HG03442 (cell line): ENCODE measurements around the gene PRKD2.

Experiments used
- ATAC-seq: cut with Tn5 transposase; IDR thresholded peaks from one replicate; pipeline ENCODE4 v1.9.1; 2021; ENCODE audit warnings: mild to moderate bottlenecking, moderate library complexity; ENCODE audit not compliant: unreplicated experiment

The PRKD2 gene

DNA sequence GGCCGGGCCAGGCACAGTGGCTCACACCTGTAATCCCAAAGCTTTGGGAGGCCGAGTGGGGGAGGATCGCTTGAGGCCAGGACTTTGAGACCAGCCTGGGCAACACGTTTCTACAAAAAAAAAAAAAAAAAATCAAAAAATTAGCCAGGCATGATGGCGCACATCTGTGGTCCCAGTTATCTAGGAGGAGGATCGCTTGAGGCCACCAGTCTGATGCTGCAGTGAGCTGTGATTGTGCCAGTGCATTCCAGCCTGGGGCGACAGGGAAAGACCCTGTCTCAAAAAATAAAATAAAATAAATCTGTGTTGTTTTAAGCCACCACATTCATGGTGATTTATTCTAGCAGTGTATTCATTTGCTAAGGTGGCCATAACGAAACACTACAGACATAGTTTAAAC, 51.8 kb downstream of the PRKD2 start:
- ATAC-seq = no peak

DNA sequence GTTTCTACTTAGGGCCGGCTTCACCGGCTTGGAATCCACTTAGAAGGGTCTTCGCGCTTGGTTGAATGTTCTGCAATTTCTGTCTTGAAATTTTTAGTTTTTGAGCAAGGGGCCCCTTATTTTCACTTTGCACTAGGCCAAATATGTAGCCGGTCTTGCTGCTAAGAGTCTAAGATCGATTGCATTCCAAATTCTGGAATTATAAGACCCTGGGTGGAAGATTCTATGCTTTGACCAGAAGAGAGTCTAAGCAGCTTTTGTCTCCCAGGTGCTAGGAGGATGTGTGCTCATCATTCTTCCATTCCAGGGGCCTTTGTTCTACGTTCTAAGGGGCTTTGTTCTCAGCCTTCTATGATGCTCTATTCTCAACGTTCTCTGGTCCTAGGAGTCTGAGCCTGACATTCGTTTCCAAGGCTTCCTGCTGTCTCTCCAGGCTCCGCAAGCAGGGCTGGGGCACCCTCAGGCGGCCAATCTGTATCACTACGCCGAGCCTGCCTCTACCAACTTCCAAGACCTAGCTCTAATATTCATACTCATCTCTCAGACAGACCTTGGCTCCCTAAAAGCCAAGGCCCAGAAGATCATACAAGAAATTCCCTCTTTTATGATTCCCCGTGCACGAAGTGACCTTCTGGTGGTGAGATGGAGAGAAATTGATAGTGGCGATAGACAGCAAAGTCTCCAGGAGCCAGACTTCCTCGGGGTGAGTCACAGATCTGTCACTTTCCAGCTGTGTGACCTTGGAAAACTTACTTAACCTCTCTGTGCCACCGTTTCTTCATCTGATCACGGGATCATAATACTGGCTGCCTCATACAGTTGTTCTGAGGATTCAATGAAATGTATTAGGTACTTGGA, 55.0 kb downstream of the PRKD2 start:
- ATAC-seq = no peak

DNA sequence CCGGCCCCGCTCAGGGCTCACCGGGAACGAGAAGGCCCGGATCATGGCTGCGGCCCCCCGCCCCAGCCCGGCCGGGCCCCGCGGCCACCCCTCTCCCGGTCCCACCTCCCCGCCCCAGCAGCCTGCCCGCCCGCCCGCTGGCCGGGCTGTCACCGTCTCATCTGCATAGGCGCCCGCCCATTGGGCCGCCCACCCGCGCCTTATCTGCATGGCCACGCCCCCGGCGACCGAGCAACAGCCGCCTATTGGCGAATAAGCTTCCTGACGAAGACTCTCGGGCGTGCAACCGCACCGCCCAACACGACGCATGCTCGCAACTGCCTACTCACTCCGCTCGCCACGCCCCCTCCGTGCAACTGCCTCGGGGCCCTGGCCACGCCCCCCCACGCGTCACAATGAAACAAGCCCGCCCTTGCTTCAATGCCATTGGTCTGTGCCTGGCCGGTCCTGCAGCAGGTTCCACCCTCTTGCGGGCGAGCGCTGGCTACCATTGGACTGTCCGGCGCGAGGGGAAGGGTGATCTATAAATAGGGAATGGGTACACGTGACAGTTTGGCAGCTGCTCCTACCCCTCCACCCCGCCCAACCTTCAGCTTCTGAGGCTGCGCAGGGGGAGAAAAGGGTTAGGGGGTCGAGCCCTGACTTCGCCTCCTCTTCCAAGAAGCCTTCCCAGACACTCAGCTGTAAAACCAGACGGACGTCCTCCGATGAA, 55.7 kb downstream of the PRKD2 start, which contains the start of gene DACT3:
DACT3 (minus strand) TSS at position 163 of the 712 bp plus-strand sequence; CDS start at position 45, 118 bp downstream.
- ATAC-seq = peak; percentile 87

DNA sequence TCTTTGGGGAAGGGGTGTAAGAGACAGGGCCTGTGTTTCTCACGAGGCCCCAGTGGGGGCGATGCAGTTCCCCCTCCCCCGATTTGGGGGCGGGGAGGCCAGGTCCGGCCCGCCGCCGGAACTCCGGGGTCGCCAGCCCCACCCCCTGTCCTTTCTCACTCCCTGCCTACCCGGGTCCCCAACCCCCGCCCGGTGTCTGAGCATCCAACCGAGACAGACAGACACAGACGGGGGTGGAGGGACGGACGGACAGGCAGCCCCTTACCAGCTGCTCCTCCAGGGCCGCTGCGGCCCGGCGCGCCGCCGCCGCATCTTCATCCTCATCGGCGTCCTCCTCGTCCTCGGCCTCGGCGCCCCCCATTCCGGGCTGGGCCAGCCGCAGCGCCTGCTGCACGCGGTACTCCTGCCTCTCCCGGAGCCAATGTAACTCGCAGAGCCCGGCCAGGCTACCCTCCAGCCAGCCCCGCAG, 56.3 kb downstream of the PRKD2 start:
- peak; percentile 6 for ATAC-seq

DNA sequence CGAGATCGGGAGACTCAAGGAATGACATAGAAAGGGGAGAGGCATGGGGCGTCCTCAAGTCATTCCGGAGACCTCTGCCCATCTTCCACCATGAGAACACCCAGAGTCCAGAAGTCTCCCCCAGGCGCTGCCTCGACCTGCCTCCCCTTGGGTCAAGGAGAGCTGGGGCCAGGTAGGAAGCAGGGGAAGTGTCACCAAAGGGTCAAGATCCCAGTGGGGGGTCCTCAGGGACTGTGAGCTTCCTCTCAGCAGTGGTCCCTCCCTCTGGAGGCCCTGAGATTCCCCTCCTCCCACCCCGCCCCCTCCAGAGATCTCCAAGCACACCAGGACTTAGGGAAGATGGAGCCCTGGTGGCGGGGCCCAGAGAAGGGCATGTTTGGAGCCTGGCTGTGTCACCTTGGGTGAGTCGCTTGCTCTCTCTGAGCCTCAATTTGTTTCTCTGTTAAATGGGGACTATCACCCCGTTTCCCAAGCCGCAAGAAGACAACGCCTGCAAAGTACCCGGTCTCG, 56.9 kb downstream of the PRKD2 start:
- no peak for ATAC-seq

DNA sequence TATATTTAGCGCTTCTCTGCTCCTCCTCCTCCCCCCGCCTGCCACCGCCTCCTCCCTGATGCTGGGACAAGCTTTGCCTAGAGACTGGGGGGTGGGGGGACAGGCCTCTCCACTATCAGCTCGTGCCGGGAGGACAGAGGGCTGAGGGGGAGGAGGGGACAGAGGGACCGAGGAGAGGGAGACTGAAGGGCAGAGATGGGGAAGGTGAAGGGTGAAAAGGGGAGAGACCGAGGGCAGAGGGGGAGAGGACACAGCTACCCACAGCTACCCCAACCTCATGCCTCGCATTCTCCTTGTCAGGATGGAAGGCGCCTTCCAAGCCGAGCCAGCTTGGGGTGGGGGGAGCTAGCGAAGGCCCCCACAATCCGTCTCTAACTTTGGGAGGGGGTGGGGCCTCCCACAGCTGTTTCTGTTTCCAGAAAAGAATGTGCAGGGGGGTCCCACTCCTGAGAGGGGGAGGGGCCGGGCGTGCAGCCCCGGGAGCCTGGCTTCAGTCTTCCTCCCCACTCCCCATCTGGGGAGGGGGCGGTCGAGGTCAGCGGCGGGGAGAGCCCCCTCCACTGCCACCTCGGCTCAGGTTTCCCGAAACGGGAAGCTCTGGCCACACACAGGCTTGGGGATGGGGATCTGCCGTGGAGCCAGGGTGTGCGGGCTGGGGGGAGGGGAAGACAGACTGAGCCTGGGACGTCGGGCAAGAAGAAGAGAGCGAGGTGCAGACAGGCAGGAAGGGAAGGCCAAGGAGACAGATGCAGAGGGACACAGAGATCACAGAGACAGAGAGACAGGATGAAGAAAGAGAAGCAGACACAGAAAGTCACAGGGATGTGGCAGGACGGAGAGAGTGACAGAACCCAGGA, 57.5 kb downstream of the PRKD2 start:
- no peak for ATAC-seq

DNA sequence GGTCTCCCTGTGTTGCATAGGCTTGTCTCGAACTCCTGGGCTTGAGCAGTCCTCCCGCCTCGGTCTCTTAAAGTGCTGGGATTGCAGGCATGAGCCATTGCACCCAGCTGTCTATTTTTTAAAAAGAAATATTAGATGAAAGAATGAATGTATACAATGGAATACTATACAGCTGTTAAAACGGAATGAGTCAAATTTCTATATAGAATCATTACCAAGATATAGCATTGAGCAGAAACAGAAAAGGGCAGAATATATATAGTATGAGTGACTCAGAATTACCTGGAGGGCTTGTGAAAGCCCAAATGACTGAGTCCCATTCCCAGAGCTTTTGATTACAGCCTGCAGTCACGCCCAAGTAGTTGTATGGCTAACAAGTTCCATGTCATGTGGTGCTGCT, 60.4 kb downstream of the PRKD2 start:
- ATAC-seq = no peak

DNA sequence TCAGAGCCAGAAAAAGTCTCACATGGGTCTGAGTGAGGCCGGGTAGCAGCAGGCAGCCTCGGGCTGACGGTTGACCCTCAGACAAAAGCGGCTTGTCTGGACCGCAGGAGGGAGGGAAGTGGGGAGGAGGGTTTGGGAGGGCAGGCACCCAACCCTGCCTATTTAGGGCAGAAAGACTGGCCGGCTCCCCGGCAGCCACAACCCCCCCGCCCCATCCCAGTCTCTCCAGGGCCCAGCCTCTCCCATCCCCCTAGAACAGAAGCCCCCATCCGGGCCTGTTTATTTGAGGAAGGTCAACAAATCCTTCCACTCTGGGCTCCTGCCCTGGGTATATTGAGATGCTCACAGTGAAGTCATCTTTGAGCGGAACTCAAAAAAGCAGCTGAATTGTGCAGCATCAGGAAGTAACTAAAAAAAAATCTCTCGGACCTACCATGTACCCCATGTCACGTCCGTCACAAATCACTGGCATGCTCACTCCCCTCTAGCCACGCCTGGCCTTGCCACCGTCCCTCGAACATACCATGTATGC, 62.2 kb downstream of the PRKD2 start:
- no peak for ATAC-seq

DNA sequence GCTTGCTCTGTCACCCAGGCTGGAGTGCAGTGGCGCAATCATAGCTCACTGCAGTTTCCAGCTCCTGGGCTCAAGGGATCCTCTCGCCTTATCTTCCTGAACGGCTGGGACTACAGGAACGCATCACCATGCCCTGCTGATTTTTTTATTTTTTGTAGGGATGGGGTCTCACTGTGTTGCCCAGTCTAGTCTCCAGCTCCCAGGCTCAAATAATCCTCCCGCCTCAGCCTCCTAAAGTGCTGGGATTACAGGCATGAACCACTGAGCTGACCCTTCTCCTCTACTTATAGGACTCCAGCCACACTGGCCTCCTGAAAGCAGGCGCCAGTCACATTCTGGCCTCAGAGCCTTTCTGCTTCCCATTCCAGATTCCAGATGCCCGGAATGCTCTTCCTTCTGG, 66.5 kb downstream of the PRKD2 start:
- ATAC-seq = no peak

DNA sequence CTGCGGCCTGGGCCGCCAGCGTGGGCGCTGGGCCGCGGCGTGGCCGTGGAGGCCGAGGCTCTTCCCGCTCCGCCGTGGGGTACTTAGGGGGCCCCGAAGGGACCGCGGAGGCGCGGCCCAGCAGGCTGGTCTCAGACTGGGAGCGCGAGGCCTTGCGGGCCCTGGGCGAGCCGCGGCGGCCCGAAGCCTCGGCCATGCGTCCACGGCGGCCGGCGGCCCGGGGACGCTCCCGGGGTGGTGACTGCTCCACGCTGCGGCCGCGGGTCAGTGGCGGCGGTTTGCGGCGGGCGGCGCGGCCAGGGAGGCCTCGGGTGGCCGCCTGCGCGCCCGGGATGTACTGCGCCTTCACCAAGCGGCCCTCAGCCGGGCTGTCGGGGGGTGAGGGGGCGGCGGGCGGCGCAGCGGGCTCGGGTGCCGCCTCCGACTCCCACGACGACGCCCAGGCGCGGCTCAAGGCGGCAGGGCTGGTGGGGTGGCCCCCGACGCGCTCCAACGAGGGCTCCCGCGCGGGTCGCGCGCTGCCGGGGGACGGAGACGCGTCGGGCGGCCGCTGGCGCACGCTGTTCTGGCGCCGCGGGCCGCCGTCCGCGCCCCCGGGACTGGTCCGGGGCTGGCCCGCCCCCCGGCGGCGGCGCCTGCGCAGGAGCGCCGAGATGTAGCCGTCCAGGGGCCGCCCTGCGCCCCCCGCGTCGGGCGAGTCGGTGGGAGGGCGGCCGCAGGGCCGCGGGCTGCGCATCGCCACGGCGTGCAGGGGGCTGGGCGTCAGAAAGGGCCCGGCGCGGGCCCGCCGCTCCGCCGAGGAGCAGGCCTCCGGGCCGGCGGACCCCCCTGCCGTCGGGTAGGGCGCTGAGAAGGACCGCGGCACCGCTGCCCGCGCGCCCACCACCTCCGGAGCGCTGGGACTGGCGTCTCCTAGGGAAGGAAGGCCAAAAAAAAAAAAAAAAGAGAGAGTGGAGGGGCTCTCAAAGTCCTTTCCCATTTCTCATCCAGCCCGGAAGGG, 67.7 kb downstream of the PRKD2 start:
- ATAC-seq = no peak

DNA sequence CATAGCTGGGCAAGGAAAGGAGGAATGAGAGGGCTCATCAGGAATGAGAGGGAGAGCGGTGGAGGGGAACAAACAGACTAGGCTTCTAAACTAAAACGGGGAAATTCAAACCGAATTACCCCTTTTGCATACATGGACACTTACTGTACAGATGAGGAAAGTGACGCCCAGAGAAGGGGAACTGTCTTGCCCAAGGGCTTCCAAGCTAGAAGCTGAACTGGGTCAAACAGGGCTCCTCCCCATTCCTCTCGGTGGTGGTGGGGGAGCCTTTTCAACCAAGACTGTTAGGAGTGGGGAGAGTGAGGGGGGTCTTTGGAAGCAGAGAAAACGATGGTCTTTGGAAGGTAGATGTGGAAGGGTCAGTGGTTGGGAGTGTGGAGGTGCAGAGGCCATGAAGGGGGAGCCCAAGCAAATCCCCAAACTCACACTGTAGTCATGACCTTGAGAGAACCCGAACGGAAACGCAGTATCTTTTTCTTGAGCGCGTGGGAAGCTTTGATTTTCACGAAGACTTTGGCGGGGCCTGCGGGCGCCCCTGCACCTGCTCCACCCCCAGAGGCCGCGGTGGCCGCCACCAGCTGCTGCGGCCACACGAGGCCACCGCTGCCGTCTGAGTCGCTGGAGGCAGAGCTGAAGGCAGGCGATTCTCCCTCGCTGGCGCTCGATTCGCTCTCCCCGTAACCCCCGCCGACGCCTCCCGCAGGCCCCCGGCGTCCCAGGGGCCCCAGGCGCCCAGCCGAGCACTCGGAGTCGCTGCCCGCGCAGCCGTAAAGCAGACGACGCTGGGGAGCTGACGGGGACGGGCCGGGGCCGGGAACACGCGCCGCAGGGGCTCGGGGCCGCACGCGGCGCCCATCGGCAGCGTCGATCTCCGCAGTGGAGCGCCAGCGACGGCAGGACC, 68.6 kb downstream of the PRKD2 start:
- ATAC-seq = no peak

DNA sequence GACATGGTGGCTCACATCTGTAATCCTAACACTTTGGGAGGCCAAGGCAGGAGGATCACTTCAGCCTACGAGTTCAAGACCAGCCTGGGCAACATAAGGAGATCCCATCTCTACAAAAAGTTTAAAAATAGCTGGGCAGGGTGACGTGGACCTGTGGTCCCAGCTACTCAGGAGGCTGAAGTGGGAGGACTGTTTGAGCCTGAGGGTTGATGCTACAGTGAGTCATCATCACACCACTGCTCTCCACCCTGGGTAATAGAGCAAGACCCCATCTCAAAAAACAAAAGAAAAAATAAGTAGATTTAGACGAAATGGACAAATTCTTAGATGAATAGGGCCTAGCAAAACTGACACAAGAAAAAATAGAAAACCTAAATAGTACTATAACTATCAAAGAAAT, 70.5 kb downstream of the PRKD2 start:
- no peak for ATAC-seq

DNA sequence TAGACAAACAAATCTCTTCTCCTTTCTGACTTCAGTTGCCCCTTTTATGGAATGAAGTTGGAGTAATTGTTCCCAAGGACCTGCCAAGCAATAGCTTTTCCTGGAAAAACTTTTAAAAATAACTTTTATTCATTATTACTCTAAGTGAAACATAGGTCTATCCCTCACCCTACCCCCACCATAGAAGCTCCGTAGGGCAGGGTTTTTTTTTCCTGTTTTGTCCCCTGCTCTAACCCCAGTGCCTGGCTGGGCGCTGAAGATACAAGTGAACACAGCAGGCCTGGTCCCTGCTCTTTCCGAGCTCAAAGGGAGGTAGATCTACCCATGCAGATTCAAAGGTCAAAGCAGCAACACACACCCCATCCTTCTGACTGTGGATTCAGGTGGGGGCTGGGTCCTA, 72.2 kb downstream of the PRKD2 start:
- ATAC-seq = no peak

DNA sequence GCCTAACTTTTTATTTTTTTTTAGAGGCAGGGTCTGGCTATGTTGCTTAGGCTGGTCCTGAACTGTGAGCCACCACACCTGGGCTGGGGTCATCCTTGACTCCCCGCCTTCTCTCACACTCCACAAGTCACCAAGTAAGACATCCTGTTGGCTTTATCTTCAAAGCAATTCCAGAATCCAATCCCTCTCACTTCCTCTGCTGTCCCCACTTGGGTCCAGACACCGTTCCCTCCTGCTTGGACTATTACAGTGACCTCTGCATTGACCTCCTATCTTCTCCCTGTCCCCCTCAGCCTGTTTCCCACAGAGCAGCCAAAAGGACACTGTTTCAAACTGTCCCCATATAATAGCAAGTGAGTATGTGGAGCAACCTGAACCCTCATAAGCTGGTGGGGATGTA, 76.3 kb downstream of the PRKD2 start:
- no peak for ATAC-seq

DNA sequence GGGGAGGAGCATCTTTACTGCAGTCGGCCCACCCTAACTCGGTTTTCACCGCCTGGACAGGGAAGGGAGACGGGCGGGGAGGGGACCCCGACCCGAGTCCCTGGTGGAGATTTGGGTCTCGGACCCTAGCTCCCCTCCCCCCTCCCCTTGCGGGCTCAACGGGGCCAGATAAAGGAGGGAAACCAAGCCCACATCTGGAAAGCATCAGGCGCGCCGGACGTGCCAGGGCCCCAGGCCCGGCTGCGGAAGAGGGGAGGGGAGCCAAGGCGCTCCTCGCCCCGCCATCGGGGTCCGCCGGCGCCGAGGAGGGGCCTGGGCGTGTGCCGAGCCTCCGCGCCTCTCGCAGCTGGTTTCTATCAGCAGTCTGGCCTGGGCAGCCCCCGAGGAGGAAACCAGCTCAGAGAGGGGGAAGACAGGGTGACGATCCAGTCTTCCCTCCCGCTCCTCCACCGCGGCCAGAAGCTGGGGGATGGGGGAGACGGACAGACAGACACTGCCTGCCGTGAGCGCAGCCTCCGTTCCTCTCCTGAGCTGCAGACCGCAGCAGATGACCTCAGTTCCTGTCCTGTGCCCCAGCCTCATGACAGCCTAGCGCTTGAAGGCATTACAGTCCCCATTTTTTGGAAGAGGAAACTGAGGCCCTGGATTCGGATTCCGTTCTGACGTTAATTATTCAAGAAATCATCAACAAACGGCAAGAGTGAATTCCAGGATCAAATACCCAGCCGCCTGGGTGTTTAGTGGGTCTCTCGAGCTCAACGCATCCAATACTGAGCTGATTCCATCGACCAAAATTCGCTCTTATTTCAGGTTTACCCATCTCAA, 77.3 kb downstream of the PRKD2 start:
- ATAC-seq = no peak

DNA sequence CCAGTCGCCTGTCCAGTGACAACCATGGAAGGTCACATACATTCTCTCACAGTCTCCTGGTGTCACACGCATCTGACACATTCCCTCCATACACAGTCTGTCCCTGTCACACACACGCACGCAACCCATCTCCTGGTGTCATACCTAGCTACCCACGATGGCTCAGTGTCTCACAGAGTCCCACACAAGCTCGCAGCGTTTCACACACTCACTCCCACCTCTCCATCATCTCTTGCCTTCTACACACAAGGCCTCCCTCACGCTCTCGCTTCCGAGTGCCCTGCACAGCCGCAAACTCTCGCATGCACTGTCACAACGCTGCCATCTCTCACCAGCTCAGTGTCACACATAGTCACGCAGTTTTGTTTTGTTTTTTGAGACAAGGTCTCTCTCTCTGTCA, 79.7 kb downstream of the PRKD2 start:
- no peak for ATAC-seq

DNA sequence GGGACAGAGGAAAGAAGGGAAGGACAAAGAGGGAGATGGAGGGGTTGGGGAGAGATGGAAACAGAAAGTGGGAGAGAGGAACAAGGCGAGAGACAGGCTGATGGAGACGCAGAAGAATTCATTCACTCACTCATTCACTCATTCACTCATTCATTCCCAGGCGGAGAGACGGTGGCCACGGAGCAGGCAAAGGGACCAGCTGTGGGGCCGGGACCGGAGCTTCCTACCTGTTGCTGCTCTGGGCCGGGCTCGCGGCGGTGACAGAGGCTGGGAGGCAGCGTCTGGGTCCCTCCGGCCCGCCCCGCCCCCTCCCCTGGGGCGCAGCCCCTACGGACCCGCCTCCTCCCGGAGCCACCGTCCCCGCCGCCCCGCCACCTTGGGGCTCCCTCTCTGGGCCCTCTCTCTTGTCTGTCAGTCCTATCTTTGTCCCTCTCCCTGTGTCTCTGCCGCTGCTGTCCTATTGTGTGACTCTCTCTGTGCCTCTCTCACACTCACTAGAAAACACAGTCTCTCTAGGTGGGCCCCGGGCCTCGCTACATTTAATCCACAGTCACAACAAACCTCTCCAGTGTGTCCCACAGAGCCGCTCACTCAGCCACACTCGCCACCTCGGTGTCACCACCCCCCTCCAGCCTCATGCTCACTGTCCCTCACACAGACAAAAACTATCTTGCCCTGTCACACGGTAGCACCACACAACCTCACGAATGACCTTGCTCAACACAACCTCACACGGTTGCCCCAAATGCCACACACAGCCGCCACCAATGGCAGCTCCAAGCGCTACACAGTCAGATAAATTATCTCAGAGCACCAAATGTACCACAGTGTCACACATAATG, 80.8 kb downstream of the PRKD2 start, which contains the start of gene GNG8:
GNG8 (minus strand) TSS at position 283 of the 842 bp plus-strand sequence. CDS start 1,520 bp downstream, outside the sequence.
- no peak for ATAC-seq
